Medulla oblongata (tissue), 1 donor: ENCODE results near the gene SLC30A1.
"Not testable (repeated sequence)": the region's sequence is repeated elsewhere in the genome, so short reads cannot be mapped to it uniquely, and the experiment has no call there.

ENCODE experiments used
- DNase-seq: peaks from one replicate; pipeline ENCODE4 v3.0.0-alpha.2; 2015; ENCODE audit errors: extremely low spot score

The SLC30A1 gene

DNA sequence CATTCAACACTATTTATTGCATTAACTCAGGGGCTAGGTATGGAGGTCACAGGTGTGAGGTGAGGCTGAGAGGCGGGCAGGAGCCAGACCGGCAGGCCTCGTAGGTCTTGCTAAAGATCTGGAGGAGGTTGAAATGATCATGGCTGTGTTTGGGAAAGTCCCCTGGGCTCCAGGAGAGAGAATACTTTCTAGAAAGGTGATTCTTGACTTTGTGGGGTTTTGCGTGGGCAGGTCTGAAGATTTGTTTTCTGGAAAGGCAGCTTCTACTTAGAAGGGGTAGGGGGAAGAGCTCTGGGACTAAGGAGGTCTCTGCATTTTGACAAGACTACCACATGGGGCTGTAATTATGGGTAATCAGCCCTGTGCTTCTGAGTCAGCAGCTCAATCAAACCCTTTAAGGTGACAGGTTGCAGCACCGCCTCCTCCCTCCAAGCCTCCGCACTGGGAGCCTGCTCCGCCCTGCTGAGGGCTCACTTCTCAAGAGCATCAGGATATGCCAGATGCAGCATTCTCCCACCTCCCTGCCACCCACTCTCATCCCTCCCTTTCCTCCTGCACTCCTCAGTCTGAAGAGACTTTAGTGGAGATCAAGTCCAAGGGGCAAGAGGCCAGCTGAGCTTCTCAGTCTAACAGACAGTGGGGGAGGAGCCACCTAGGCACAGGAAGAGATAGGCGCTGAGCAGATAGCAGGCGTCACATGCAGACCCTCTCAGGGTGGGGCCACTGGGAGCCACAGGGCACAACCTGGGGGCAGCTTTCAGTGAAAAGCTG is 30.5 kb downstream of the SLC30A1 start:
- DNase-seq = no peak

DNA sequence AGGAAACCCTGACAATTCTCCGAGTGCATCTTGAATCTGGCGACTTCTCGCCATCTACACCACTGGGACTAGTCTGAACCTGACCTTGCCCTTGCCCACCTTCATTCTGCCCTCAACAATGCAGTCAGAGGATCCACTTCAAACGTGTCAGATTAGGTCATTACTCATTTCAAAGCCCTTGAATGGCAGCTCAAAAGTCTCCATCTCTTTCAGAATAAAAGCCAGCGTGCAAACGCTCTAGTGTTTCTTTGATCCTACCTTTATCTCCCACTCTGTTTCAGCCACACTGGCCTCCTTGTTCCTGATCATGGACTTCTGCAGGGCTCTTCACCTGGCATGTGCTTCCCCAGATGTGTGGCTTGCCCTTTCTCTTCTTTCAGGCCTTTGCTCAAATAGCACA is 31.3 kb downstream of the SLC30A1 start:
- no peak for DNase-seq

DNA sequence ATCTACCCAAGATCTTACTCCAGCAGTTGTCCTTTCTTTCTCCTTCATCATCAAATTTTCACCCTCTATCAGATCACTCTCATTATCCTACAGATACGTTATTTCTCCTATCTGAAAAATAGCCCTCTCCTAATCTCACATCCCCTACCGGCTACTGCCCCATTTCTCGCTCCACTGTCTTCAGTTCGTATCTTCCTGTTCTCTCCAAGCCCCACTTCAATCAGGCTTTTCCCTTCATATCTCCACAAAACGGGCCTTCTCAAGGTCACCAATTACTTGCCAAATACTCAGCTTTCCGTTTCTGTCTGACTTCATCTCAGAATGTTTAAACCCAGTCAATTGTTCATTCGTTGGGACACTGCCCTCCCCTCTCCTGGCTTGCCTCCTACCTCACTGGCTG is 32.4 kb downstream of the SLC30A1 start:
- DNase-seq = no peak

DNA sequence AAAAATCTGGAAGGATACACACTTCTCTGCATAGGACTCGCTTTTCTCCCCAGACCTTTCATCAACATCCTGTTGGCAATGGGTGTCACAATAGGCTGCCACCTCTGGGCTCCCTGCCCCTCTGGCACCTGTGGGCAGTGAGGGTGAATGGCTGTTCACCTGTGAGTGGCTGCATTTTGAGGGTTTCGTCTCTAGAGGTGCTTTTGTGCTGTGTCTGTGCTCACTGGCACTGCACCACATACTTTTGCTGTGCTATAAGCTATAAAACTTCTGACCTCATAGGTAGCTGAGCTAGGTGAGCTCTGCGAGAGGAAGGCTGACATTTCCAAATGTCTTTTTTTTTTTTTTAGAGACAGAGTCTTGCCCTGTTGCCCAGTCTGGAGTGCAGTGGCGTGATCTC is 35.9 kb downstream of the SLC30A1 start:
- DNase-seq = no peak

DNA sequence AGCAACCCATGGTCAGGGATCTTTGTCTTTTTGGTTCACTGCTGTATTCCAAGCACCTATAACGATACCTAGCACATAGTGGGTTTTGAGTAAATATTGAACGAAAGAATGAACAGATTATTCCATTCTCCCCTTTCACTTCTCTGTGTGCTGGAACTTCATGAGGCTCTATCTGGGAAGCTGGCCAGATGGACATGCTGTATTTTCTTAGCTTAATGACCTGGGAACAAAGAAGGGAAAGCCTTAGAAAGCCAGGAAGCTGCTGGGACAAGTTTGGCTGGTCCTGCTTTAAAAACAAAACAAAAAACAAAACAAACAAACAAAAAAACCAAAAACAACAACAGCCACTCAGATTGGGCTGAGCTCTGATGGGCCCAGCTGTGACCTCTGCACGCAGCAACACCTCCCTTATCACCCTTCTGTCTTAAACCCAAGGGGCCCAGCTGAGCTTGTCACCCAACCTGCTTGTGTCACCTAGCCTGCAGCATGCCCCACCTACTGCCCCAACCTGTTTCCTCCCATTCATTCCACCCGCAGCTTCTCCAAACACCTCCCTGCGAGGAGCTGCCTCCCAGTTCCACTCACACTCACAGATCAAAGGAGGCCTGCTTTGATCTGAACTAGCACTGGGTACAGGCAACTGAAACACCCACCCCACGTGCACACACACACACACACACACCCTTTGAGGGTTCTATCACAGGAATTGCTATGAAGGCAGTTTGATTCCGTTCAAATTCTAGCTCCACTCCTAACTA is 37.1 kb downstream of the SLC30A1 start:
- DNase-seq = peak; percentile 53

DNA sequence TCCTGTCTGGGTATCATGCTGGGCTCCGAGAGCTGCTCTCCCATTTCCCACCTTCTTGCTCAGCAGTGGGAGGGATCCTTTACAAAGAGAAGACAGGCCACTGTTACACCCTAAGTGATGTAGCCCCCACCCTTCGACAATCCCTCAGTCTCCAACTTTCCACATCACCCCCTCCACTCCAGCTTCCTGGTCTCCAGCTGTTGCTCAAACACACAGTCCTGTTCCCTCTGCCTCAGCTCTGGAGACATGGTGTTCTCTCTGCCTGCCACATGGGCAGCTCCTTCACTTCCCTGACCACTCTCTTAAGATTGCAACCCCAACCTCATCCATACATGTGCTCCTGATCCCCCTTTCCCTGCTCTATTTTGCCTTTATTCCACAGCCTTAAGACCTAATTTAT is 37.7 kb downstream of the SLC30A1 start:
- no peak for DNase-seq

DNA sequence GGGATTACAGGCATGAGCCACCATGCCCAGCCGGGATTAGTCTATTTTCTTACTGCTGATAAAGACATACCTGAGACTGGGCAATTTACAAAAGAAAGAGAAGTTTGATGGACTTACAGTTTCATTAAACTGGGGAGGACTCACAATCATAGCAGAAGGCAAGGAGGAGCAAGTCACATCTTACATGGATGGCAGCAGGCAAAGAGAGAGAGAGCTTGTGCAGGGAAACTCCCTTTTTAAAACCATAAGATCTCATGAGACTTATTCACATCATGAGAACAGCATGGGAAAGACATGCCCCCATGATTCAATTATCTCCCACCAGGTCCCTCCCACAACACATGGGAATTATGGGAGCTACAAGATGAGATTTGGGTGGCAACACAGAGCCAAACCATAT is 38.1 kb downstream of the SLC30A1 start:
- not testable (repeated sequence) for DNase-seq

DNA sequence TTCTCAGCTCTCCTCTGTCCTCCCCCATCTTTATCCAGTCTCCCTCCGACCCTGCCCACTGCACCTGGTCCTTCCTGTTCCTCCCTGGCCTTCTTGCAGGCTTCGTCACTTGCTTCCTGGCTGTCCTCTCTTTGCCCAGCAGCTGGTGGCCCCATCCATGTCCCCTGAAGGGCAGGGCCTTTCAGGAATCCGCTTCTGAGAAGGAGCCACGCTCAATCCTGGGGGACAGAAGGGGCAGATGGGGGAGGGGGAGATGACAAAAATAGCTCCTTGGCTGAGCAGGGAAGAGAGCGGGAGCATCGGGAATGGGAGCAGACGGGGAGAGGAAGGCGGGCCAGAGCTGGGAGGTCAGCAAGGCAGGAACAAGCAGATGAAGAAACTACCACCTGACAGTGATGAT is 40.7 kb downstream of the SLC30A1 start:
- DNase-seq = no peak

DNA sequence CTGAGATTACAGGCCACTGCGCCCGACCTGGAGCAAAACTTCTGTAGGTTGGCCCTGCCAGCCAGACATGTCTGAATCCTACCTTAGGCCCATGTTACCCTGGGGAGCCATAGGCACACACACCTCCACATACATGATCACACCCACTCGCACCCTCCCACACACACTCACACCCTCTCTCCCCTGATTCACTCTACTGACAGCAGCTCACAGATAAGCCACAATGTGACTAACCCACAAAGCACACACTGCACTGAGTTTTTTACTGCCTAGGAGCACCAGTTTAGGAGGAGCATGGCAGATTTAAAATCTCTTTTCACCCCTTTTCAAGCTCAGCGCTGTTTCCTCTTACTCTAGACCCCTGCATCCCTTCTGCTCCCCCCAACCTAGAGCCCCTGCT is 41.7 kb downstream of the SLC30A1 start:
- DNase-seq = no peak

DNA sequence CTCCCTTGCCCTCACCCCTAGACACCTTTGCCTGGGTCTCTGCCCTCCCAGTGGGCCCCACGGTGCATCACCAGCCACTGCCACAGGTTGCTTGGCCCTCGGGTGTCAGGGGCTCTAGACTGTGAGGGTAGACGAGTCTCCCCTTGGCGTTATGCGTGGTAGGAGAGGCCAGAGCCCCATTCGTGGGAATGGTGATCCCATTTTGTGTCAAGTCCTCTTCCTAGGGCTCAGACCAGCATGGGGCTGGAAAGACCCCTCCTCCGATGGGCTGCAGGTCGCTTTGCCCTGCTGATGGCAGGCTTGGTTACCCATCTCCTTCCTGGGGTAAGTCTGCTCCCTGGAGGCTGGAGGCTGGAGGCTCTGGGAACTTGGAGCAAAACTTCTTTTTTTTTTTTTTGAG is 42.4 kb downstream of the SLC30A1 start:
- no peak for DNase-seq

DNA sequence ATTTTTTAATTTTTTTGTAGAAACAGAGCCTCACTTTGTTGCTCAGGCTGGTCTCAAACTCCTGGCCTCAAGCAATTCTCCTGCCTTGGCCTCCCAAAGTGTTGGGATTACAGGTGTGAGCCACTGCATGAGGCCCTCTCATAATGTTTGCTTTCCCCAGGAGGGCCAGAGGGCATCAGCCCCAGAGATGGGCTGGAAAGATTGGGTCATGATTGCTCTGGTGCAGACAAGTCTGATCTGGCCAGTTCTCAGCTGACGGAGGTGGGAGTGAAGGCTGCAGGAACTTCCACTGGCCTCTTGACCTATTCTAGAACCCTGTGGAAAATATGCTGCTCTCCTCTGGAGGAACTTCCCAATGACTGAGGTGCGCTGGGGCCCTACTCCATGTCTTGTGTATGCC is 43.6 kb downstream of the SLC30A1 start:
- no peak for DNase-seq

DNA sequence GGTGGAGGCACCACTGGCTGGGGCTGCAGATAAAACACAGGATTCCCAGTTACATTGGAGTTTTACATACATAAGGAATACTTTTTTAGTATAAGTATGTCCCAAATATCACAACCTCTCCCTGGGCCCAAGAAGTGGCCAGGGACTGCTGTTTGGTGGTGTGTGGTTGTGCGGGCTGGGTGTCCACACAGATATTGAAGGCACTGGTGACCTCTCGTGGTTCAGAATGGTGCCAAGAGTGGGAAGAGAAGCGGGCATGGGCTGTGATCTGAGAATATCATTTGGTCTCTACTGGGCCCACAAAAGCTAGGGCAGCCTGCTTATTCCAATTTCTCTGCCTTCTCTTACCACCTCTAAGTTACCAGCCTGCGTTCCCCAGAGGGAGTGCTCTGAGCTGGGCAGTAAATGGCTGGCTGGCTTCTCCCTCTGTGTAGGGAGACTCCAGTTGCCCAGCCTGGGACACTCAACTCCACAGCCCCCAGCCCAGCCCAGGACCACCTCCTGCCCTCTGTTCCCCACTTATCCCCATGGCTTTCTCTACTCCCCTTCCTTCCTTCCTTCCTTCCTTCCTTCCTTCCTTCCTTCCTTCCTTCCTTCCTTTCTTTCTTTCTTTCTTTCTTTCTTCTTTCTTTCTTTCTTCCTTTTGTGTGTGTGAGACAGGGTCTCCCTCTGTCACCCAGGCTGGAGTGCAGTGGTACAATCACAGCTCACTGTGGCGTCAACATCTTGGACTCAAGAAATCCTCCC is 44.2 kb downstream of the SLC30A1 start:
- DNase-seq = no peak

DNA sequence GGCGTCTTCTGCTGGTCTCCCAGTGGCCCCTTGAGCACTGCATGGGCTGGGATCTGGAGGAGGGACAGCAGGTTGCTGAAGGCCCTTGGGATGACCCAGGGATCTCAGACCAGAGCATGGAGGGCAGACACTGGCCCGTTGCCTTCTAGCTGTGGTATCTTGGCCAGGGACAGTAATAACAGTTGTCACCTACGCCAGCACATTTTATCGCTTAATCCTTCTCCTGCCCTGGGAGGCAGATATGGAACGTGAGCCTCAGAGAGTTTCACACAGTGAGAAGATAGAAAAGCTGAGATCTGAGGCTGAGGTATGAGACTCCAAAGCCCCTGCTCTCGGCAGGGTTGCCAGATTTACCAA is 46.9 kb downstream of the SLC30A1 start:
- DNase-seq = no peak

DNA sequence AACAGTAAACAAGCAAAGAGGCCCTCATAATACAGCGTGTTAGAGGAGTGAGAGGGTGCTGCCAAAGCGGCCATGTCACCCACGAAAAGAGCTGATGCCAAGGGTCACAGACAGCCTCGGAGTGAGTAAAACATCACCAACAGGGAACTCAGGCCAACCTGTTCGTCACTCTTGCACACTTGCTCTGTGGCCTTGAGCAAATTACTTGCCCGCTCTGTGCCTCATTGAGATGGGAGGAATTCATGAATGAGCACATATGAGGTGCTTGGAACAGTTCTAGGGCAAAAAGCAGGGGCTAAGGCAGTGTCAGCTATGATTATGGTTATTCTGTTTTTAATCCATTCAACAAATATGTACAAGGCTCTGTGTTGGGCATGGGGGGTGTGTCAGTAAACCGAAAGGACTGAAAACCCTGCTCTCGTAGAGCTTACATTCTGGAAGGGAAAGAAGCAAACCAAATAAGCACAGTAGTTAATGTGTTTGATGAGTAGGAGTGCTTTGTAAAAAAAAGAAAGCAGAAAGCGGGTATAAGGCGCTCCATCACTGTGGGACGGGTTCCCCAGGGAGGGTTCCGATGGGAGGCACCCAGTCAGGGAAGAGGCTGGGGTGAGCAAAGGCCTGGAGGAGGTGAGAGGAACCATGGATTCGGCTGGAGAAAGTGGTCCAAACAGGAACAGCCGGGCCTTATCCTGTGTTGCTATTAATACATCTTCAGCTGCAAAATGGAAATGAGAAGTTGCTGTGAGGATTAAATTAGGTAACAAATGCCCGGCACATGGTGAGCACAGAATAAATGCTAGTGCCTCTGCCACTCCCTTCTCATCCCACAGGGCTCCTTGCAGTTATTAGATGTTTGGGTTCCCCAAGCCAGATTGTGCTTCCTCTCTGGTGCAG is 47.5 kb downstream of the SLC30A1 start:
- DNase-seq = no peak

DNA sequence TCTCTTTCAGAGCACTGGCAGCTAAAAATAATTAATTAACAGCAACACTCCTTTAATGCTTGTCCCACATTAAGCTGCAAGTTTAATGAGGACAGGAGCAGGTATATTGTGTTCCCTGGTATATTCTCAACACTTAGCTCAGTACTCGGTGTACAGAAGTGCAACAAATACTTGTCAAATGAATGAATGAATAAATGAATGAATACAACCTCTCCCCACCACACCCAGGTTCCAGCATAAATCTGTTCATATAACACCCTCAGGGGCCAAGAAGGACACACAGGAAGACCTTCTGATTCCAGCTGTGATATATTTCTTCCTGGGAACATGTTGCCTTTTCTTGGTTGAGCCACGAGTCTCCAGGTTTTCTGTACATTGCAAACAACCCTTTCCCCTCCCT is 48.9 kb downstream of the SLC30A1 start:
- no peak for DNase-seq

DNA sequence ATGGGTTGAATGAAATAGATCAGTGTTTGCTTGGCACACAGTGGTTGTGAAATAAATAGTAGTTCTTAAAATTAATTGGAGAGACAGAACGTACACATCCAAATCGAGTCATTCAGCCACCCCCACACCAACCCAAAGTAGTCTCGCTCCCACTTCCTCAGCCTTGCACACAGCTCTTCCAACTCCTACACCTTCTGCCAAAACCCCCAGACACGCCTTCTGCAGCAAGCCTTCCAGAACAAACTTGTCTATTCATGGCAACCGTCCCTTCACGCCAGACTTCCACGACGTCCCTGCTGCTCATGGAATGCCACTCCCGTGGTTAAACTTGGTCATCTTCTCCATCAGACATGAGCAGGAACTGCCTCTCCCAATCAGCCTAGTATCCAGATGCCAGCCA is 49.5 kb downstream of the SLC30A1 start:
- DNase-seq = no peak

DNA sequence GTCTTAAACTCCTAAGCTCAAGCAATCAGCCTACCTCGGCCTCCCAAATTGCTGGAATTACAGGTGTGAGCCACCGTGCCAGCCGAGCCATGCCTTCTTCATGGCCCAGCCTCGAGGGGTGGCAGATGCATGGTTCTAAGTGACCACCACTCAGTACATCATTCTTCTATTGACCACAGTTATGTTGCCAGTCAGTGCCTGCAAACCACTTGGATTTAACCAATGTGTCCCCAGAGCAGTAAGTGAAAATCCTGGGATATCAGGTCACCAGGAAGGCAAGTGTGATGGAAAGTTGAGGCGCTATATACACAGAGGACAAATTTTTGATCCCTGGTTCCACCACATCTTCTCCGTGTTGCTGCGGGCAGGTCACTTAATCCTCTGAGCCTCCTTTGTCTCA is 50.0 kb downstream of the SLC30A1 start:
- no peak for DNase-seq

DNA sequence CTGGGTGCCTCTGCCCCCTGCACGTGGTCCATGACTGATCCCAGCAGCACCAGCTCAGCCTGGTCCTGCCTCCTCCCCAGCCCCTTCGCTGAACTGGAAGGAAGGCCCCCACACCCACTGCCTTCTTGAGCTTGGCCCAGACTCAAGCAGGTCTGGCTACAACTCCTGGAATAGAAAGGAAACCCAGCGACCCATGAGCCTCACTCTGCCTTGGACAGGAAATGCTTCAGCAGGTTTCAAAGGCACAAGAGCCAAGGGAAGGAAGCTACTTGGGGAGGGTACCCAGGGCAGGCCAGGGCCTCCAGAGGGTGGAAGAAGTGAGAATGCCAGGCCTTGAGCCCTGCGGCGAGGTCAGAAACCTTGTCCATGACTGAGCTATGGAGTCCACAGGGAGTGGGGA is 51.1 kb downstream of the SLC30A1 start:
- DNase-seq = no peak

DNA sequence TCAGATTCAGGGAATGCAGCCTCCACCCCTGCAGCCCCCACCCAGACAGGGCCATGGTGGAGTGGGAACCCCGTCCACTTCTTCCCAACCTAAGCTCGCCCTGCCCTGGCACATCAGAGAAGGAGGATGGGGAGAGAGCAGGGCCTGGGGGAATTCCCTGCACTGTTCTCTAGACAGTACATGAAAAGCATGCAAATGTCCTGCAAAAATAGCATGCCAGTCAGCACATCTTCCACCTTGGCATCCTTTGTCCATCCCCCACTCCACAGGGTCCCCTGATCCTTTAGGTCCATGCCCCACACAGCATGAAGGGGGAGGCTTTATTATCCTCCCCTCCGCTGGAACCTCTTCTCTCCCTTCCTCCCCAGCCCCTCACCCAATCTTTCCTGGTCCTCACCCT is 52.0 kb downstream of the SLC30A1 start:
- DNase-seq = no peak

DNA sequence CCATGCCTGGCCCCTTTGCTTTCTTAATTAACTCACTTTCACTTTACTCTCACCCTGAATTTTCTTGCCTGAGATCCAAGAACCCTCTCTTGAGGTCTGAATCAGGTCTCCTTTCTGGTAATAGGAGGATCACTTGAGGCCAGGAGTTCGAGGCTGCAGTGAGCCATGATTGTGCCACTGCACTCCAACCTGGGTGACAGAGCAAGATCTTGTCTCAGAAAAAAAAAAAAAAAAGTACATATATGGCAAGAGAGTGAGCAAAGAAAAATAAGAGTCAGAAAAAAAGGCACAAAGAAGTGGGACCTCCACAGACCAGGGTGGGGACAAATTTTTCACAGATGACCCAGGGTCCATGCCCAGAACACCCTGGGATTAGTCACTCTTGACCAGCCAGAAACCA is 52.9 kb downstream of the SLC30A1 start:
- no peak for DNase-seq

DNA sequence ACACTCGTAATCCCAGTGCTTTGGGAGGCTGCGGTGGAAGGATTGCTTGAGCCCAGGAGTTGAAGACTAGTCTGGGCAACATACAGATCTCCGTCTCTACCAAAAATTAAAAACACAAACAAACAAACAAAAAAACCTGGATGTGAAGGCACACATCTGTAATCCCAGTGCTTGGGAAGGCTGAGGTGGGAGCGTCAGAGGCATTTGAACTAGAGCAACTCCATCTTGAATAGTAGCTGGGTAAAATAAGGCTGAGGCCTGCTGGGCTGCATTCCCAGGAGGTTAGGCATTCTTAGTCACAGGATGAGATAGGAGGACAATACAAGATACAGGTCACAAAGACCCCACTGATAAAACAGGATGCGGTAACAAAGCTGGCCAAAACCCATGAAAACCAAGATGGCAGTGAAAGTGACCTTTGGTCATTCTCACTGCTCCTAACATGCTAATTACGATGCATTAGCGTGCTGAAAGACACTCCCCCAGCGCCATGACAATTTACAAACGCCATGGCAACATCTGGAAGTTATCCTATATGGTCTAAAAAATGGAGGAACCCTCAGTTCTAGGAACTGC is 53.8 kb downstream of the SLC30A1 start:
- DNase-seq = no peak
